GM23338 (cell line): ENCODE data around the gene OR10H1. TPM values are rescaled to one million over a fixed set of nuclear protein-coding genes. Genes with fewer than 3 reads are reported as not detected.

Experiments
- ATAC-seq: fragments of 200-7000 bp; cut with Tn5 transposase; 3 replicates; pipeline ENCODE4 v1.9.1; 2020
- DNase-seq: peaks from one replicate; pipeline ENCODE4 v3.0.0-alpha.2; 2015; ENCODE audit warnings: low spot score
- H2AFZ ChIP-seq: fragments of 200-600 bp; sonication (generic); 2 replicates; pipeline ENCODE4 v1.8.0; 2016; ENCODE audit warnings: antibody characterized with exemption, mild to moderate bottlenecking, moderate library complexity
- H3F3A ChIP-seq: fragments of 200-600 bp; sonication (generic); replicated peaks from 2 replicates; pipeline ENCODE4 v1.8.0; 2017; ENCODE audit warnings: antibody characterized with exemption, mixed run types, low read depth
- H3K27ac ChIP-seq: fragments of 200-600 bp; sonication (generic); 2 replicates; pipeline ENCODE4 v1.6.1; 2016; ENCODE audit warnings: low read depth
- H3K27me3 ChIP-seq: fragments of 200-600 bp; sonication (generic); 2 replicates; pipeline ENCODE4 v1.8.0; 2016; ENCODE audit warnings: mild to moderate bottlenecking, mixed run types, moderate library complexity; ENCODE audit not compliant: insufficient read depth
- H3K36me3 ChIP-seq: fragments of 200-600 bp; sonication (generic); 2 replicates; pipeline ENCODE4 v1.8.0; 2016; ENCODE audit warnings: mild to moderate bottlenecking; ENCODE audit not compliant: insufficient read depth
- H3K4me1 ChIP-seq: fragments of 200-600 bp; sonication (generic); 2 replicates; pipeline ENCODE4 v1.8.0; 2016; ENCODE audit warnings: mild to moderate bottlenecking, moderate library complexity; ENCODE audit not compliant: insufficient read depth
- H3K4me2 ChIP-seq: fragments of 200-600 bp; sonication (generic); 2 replicates; pipeline ENCODE4 v1.7.1; 2017; ENCODE audit warnings: mixed run types
- H3K4me3 ChIP-seq: fragments of 200-600 bp; sonication (generic); 2 replicates; pipeline ENCODE4 v1.6.1; 2016; ENCODE audit warnings: mixed run types
- H3K79me2 ChIP-seq: fragments of 200-600 bp; sonication (generic); replicated peaks from 2 replicates; pipeline ENCODE4 v1.8.0; 2017; ENCODE audit warnings: mild to moderate bottlenecking; ENCODE audit not compliant: insufficient read depth
- H3K9me2 ChIP-seq: fragments of 200-600 bp; sonication (generic); 2 replicates; pipeline ENCODE4 v1.8.0; 2017; ENCODE audit not compliant: insufficient read depth
- H4K20me1 ChIP-seq: fragments of 200-600 bp; sonication (generic); replicated peaks from 2 replicates; pipeline ENCODE4 v1.8.0; 2017; ENCODE audit warnings: mild to moderate bottlenecking; ENCODE audit not compliant: insufficient read depth
- H3K27ac Mint-ChIP-seq: 2 replicates; pipeline ENCODE4 v1.8.0; 2020; ENCODE audit warnings: inconsistent platforms, mild to moderate bottlenecking, moderate library complexity, mixed read lengths
- H3K27me3 Mint-ChIP-seq: 3 replicates; pipeline ENCODE4 v1.8.0; 2022; ENCODE audit warnings: low read depth, mild to moderate bottlenecking, moderate library complexity, mixed read lengths, inconsistent platforms; ENCODE audit not compliant: insufficient read depth, poor library complexity
- H3K36me3 Mint-ChIP-seq: 3 replicates; pipeline ENCODE4 v1.8.0; 2021; ENCODE audit warnings: low read depth, mild to moderate bottlenecking, inconsistent platforms, moderate library complexity, mixed read lengths
- H3K4me1 Mint-ChIP-seq: 3 replicates; pipeline ENCODE4 v1.8.0; 2020; ENCODE audit warnings: mild to moderate bottlenecking, inconsistent platforms, mixed read lengths
- H3K4me3 Mint-ChIP-seq: 3 replicates; pipeline ENCODE4 v1.8.0; 2021; ENCODE audit warnings: moderate library complexity, mild to moderate bottlenecking, inconsistent platforms, mixed read lengths
- H3K9me3 Mint-ChIP-seq: 3 replicates; pipeline ENCODE4 v1.8.0; 2020; ENCODE audit warnings: moderate library complexity, mild to moderate bottlenecking, inconsistent platforms, mixed read lengths
- CREB1 ChIP-seq: fragments of 250-450 bp; sonication (Bioruptor Pico); IDR thresholded peaks from 2 replicates; pipeline ENCODE4 v1.5.0; 2020; ENCODE audit warnings: low read depth, mild to moderate bottlenecking, moderate library complexity
- CTCF ChIP-seq, 2 experiments: fragments of 200-600 bp in 1 of 2; sonication (generic) in 1 of 2; conservative IDR thresholded peaks; 2 replicates each; pipeline versions ENCODE4 v1.5.1 to v1.6.1; 2016 to 2017; ENCODE audit warnings: antibody characterized with exemption in 2 of 2, low read depth in 2 of 2, mild to moderate bottlenecking in 2 of 2, moderate library complexity in 1 of 2
- ETS1 ChIP-seq: IDR thresholded peaks from 2 replicates; pipeline ENCODE4 v1.6.1; 2016; ENCODE audit warnings: antibody characterized with exemption
- EZH2 ChIP-seq: fragments of 200-600 bp; sonication (generic); IDR thresholded peaks from one replicate; pipeline ENCODE4 v1.8.0; 2017; ENCODE audit warnings: antibody characterized with exemption, mild to moderate bottlenecking, low read depth; ENCODE audit not compliant: unreplicated experiment
- EZH2phosphoT487 ChIP-seq: fragments of 200-600 bp; sonication (generic); IDR thresholded peaks from one replicate; pipeline ENCODE4 v1.8.1; 2018; ENCODE audit warnings: antibody characterized with exemption; ENCODE audit not compliant: unreplicated experiment
- JUNB ChIP-seq: IDR thresholded peaks from one replicate; pipeline ENCODE4 v1.6.1; 2016; ENCODE audit warnings: antibody characterized with exemption; ENCODE audit not compliant: unreplicated experiment
- NANOG ChIP-seq: IDR thresholded peaks from 2 replicates; pipeline ENCODE4 v1.6.1; 2016; ENCODE audit warnings: antibody characterized with exemption, borderline replicate concordance
- POLR2AphosphoS5 ChIP-seq: IDR thresholded peaks from 2 replicates; pipeline ENCODE4 v1.6.1; 2016; ENCODE audit warnings: antibody characterized with exemption, low read depth
- REST ChIP-seq: IDR thresholded peaks from one replicate; pipeline ENCODE4 v1.6.1; 2018; ENCODE audit warnings: antibody characterized with exemption; ENCODE audit not compliant: unreplicated experiment
- STAT1 ChIP-seq: IDR thresholded peaks from one replicate; pipeline ENCODE4 v1.6.1; 2016; ENCODE audit warnings: antibody characterized with exemption; ENCODE audit not compliant: unreplicated experiment
- ZNF114 ChIP-seq: fragments of 250-450 bp; sonication (Bioruptor Pico); IDR thresholded peaks from 2 replicates; pipeline ENCODE4 v1.5.0; 2020; ENCODE audit warnings: mild to moderate bottlenecking, moderate library complexity
- ZNF331 ChIP-seq: fragments of 250-450 bp; sonication (Bioruptor Pico); IDR thresholded peaks from 2 replicates; pipeline ENCODE4 v1.5.0; 2020; ENCODE audit warnings: low read depth, mild to moderate bottlenecking, moderate library complexity
- ZNF462 ChIP-seq: fragments of 250-450 bp; sonication (Bioruptor Pico); IDR thresholded peaks from 2 replicates; pipeline ENCODE4 v1.5.0; 2020; ENCODE audit warnings: mild to moderate bottlenecking, moderate library complexity
- polyA plus RNA-seq: library from polyadenylated mRNA; unstranded; fragments of >200 nt; fragmentation: Nextera tagmentation; extraction: Ambion mirVana; gene quantifications from 2 replicates; pipeline ENCODE4 v1.2.1, GENCODE V29; 2016
- total RNA-seq: library from RNA; depleted of rRNA; stranded (reverse); fragments of >200 nt; shearing (Covaris generic); gene quantifications from 2 replicates; pipeline ENCODE4 v1.2.3, GENCODE V29; 2014

Gene OR10H1
- total and polyA plus RNA-seq, 2 experiments from 2014 or later = not detected

- Histone ChIP-seq H2AFZ (no peak overlapping the region), H3K36me3 (no peaks in the 10 kb centered on the region; the same call in none of the 2 replicates), H3K4me3 (no peak overlapping the region), H3K4me1 (no peaks in the 10 kb centered on the region), H3K79me2 (no peaks in the 10 kb centered on the region), H3K9me2 (no peaks in the 10 kb centered on the region), H4K20me1 (no peaks in the 10 kb centered on the region), H3K4me2 (no peak overlapping the region), H3K27me3 (no peaks in the 10 kb centered on the region), H3F3A (no peaks in the 10 kb centered on the region), H3K27ac (no peak overlapping the region)
- DNase-seq (no peak), ATAC-seq (no peak)
- peaks cover 13% of the 10 kb centered on the region for H3K27me3 Mint-ChIP-seq
- no peak overlapping the region for H3K4me3 Mint-ChIP-seq
- no peaks in the 10 kb centered on the region for H3K4me1 Mint-ChIP-seq
- H3K27ac Mint-ChIP-seq = no peak overlapping the region
- peaks cover 95% of the 10 kb centered on the region for H3K9me3 Mint-ChIP-seq
- H3K36me3 Mint-ChIP-seq = peaks cover 29% of the 10 kb centered on the region
- no peak for TF ChIP-seq ZNF462
- no peak for TF ChIP-seq ETS1
- TF ChIP-seq REST = no peak
- no peak for TF ChIP-seq ZNF331 (CRISPR knock-in tag)
- TF ChIP-seq ZNF114 (CRISPR knock-in tag) = no peak
- TF ChIP-seq EZH2 = no peak
- no peak for TF ChIP-seq CREB1 (CRISPR knock-in tag)
- TF ChIP-seq CTCF (conservative IDR thresholded peaks at IDR 0.05; ENCODE audit: low read depth in 2 of 2) = no peak
- no peak for TF ChIP-seq EZH2phosphoT487
- TF ChIP-seq JUNB = no peak
- no peak for TF ChIP-seq NANOG
- no peak for TF ChIP-seq POLR2AphosphoS5
- TF ChIP-seq STAT1 = no peak
Observed at GRCh38 chr19:15860522-15860921, 45.1 kb upstream of the OR10H1 start.
